GM12874 (cell line): ENCODE results near the gene CDC42EP2.

ENCODE experiments used
- TF ChIP-seq, protein P1 (sequence below): IDR thresholded peaks from 2 replicates; pipeline ENCODE4 v1.5.1; 2011; ENCODE audit warnings: low read depth, mild to moderate bottlenecking, control low read depth, low read length, moderate library complexity; ENCODE audit not compliant: insufficient read depth

Gene CDC42EP2

DNA sequence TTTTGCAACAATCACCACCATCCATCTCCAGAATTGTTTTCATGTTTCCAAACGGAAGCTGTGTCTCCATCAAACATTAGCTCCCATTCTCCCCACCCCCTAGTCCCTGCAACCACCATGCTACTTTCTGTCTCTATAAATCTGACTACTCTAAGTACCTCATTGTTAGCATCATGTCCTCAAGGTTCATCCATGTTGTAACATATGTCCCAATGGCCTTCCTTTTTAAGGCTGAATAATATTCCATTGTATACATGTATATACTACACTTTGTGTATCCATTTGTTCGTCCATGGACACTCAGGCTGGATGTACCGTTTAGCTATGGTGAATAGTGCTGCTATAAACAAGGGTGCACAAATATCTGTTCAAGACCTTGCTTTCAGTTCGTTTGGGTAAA, 10.8 kb downstream of the CDC42EP2 start:
- TF ChIP-seq, protein P1, sequence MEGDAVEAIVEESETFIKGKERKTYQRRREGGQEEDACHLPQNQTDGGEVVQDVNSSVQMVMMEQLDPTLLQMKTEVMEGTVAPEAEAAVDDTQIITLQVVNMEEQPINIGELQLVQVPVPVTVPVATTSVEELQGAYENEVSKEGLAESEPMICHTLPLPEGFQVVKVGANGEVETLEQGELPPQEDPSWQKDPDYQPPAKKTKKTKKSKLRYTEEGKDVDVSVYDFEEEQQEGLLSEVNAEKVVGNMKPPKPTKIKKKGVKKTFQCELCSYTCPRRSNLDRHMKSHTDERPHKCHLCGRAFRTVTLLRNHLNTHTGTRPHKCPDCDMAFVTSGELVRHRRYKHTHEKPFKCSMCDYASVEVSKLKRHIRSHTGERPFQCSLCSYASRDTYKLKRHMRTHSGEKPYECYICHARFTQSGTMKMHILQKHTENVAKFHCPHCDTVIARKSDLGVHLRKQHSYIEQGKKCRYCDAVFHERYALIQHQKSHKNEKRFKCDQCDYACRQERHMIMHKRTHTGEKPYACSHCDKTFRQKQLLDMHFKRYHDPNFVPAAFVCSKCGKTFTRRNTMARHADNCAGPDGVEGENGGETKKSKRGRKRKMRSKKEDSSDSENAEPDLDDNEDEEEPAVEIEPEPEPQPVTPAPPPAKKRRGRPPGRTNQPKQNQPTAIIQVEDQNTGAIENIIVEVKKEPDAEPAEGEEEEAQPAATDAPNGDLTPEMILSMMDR, result no peak

DNA sequence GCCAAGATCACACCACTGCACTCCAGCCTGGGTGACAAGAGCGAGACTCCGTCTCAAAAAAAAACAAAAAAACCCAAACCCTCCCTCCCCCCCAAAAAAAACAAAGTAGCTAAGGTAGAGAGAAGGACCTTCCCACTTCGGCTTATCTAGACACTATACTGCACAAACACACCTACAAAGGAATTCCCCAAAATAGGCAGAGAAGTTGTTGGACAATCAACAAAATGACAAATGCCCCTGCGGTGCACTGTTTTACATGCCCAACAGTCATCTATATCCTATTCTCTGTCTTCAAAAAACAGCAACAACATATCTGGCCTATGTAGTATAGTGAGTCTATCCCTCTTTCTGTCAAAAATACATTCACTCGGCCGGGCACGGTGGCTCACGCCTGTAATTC, 12.4 kb downstream of the CDC42EP2 start:
- TF ChIP-seq, protein P1, result no peak

DNA sequence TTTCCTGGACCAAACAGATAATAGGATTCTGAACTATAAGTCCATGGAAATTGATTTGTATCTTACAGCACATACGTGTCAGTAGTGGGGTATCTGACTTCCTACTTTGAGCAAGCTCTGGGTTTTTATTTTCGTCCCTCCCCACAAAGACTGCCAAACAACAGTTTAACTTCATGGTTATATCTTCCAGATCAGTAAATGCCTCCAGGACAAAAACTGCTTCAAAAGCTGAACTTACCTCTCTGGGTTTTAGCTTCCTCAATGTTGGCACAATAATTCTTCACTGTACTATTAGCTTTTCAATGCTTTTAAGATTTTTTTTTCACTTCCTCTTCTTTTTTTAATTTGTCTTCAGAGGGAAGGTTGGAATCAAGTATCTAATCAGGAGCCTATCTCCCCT, 14.8 kb downstream of the CDC42EP2 start:
- TF ChIP-seq, protein P1, result no peak

GRCh38 chr11:65329944-65330403, 15.3 kb downstream of the CDC42EP2 start:
- TF ChIP-seq, protein P1, result peak; percentile 65

DNA sequence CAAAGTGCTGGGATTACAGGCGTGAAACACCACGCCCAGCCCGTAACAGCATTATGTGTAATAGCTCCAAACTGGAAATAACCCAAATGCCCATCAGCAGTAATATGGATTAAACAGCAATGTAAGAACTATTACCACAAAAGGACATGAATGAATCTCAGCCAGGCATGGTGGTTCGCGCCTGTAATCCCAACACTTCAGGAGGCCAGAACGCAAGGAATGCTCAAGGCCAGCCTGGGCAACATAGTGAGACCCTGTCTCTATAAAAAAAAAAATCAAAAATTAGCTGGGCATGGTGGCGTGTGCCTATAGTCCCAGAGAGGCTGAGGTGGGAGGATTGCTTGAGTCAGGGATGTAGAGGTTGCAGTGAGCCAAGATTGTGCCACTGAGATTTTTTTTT, 15.9 kb downstream of the CDC42EP2 start:
- TF ChIP-seq, protein P1, result no peak

DNA sequence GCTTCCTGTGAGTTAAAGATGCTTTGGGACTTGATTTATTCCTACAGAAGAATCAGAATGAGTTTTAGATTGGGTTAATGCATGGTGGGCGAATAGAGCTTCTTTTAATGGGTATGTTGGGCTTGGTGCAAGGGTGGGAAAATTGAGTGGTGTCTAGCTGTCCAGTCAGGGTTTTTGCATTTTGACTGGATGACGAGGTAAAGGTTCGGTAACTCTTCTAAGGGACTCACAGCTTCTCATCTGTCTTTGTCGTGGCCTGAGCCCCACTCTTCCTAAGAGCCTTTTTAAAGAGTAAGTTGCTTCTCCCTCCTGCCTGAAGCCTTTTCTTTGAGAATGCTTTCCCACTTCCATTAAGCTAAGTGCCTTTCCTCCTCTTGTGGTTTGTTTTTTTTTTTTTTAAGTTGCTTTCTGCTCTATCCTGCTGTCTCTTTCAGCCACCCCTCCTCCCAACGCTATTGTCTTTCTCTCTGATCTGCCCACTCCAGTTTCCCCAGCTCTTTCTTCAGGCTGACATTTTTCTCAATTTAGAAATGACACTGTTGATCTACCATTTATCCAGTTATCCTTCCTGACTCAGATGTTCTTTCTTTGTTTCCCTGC, 20.1 kb downstream of the CDC42EP2 start:
- TF ChIP-seq, protein P1, result no peak

DNA sequence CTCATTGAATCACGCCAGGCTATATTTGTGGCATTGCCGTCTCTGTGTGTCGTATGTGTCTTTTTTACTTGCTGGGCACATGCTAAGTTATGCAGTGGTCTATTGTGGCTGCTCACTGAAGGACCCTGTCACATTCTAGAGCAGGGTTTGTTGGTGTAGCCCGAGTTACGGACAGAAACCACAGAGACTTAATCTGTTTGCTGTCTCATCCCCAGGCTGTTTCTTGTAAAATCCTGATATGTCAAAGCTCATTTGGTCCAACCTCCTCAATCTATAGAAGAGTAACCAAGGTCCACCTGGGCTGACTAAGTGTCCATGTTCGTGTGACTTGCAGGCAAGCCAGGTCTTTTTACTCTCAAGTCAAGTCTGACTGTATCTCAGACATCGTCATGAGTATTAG, 24.0 kb downstream of the CDC42EP2 start:
- TF ChIP-seq, protein P1, result no peak
